Fibroblast of lung (primary cell): ENCODE data around the gene RABL2A. TPM values are rescaled to one million over a fixed set of nuclear protein-coding genes. Genes with fewer than 3 reads are reported as not detected.
"Not testable (repeated sequence)": the region's sequence is repeated elsewhere in the genome, so short reads cannot be mapped to it uniquely, and the experiment has no call there.

Source experiments
- DNase-seq, 2 donors: peaks; one replicate each; pipeline versions ENCODE4 v3.0.0 to v3.0.0-alpha.2; 2010; ENCODE audit warnings: low read depth in 2 of 2
- H2AFZ ChIP-seq: 2 replicates; pipeline ENCODE4 v1.5.1; 2012; ENCODE audit warnings: low read length, control low read depth, inconsistent platforms
- H3K27ac ChIP-seq: 2 replicates; pipeline ENCODE4 v1.5.1; 2011; ENCODE audit warnings: low read length, control low read depth; ENCODE audit not compliant: insufficient read depth
- H3K27me3 ChIP-seq: 2 replicates; pipeline ENCODE4 v1.5.1; 2011; ENCODE audit warnings: mild to moderate bottlenecking, low read length; ENCODE audit not compliant: control insufficient read depth, insufficient read depth
- H3K36me3 ChIP-seq: 2 replicates; pipeline ENCODE4 v1.5.1; 2011; ENCODE audit warnings: low read length; ENCODE audit not compliant: control insufficient read depth, insufficient read depth
- H3K4me1 ChIP-seq: 2 replicates; pipeline ENCODE4 v1.5.1; 2011; ENCODE audit warnings: low read length; ENCODE audit not compliant: control insufficient read depth, insufficient read depth; ENCODE audit errors: extremely low read depth
- H3K4me2 ChIP-seq: 2 replicates; pipeline ENCODE4 v1.5.1; 2011; ENCODE audit warnings: low read length, control low read depth; ENCODE audit not compliant: insufficient read depth; ENCODE audit errors: extremely low read depth
- H3K4me3 ChIP-seq, 4 experiments: fragments of 200-600 bp in 1 of 4; sonication (generic) in 1 of 4; replicated peaks in 1 of 4; 2 replicates each; pipeline ENCODE4 v1.5.1; 2011 to 2016; ENCODE audit warnings: low read length in 4 of 4, low read depth in 3 of 4, mild to moderate bottlenecking in 3 of 4, control low read depth in 2 of 4, inconsistent platforms in 1 of 4, mixed read lengths in 1 of 4; ENCODE audit not compliant: insufficient read depth in 1 of 4; ENCODE audit errors: control extremely low read depth in 1 of 4
- H3K79me2 ChIP-seq: 2 replicates; pipeline ENCODE4 v1.5.1; 2012; ENCODE audit warnings: mild to moderate bottlenecking, low read length, inconsistent platforms; ENCODE audit not compliant: control insufficient read depth, insufficient read depth
- H3K9ac ChIP-seq: 2 replicates; pipeline ENCODE4 v1.5.1; 2011; ENCODE audit warnings: mild to moderate bottlenecking, low read length, control low read depth; ENCODE audit not compliant: insufficient read depth
- H3K9me3 ChIP-seq: 2 replicates; pipeline ENCODE4 v1.5.1; 2012; ENCODE audit warnings: low read depth, low read length; ENCODE audit not compliant: control insufficient read depth, insufficient read depth
- H4K20me1 ChIP-seq: 2 replicates; pipeline ENCODE4 v1.5.1; 2011; ENCODE audit warnings: low read length; ENCODE audit not compliant: control insufficient read depth, insufficient read depth; ENCODE audit errors: extremely low read depth
- polyA minus RNA-seq: library from RNA; depleted of rRNA, polyadenylated mRNA; stranded (reverse); fragments of >200 nt; gene quantifications from 2 replicates; pipeline ENCODE4 v1.2.3, GENCODE V29; 2011; ENCODE audit warnings: low replicate concordance
- polyA plus RNA-seq, 2 donors: library from polyadenylated mRNA; depleted of rRNA in 1 of 2; stranded (reverse) in 1 of 2; unstranded in 1 of 2; fragments of >200 nt; gene quantifications; 2 replicates each; pipeline ENCODE4 v1.2.1, GENCODE V29; 2011 to 2012; ENCODE audit warnings: missing spikeins in 1 of 2
- total RNA-seq: library from RNA; depleted of rRNA; stranded (reverse); fragments of >200 nt; gene quantifications from 2 replicates; pipeline ENCODE4 v1.2.1, GENCODE V29; 2014

The RABL2A gene
- 6.9 and 11.7 TPM in 2 replicates for total RNA-seq
- polyA plus RNA-seq: 6.4 and 7.4 TPM in 2 replicates
- polyA plus RNA-seq (2012): 5.0 and 5.6 TPM in 2 replicates
- 13.2 and 14.9 TPM in 2 replicates for polyA minus RNA-seq

- not testable (repeated sequence) for H3K79me2 ChIP-seq, H3K9me3 ChIP-seq, H3K4me1 ChIP-seq, H3K27me3 ChIP-seq, H2AFZ ChIP-seq, H3K36me3 ChIP-seq, H4K20me1 ChIP-seq, H3K27ac ChIP-seq
- DNase-seq: peak; percentile 59 to 79
- peak within 1 kb of the TSS; percentile 23 for H3K9ac ChIP-seq
- peak within 1 kb of the TSS; percentile 44 for H3K4me2 ChIP-seq
- H3K4me3 ChIP-seq: peak within 1 kb of the TSS; percentile 35 to 75 (median 56)
Measured at GRCh38 chr2:113626616-113627330, at the start of gene RABL2A. Gene RABL2A, plus strand, starts transcription at chr2:113627266. Its CDS starts 1,341 bp downstream, at chr2:113628607.

DNA sequence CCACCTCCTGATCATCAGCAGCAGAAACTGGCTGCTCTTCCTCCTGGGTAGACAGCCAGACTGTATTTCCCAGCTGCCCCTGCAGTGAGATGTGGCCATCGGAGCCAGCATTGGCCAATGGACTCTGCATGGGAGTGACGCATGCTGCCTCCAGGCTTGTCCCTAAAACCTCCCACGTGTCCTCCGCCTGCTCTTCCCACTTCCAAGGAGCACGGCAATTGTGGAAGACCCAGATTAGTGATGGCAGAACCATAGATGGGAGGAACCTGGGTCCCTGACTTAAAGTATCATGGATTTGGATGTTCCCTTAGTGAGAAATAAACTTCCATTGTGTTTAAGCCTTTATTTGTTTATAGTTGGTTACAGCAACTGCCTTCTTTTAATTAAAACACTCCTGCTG lies 48.6 kb upstream of the RABL2A start:
- not testable (repeated sequence) for H4K20me1 ChIP-seq, H3K79me2 ChIP-seq, H3K4me3 ChIP-seq, H3K4me1 ChIP-seq, H3K9ac ChIP-seq, H3K36me3 ChIP-seq, H3K4me2 ChIP-seq, DNase-seq, H3K27me3 ChIP-seq, H3K9me3 ChIP-seq, H2AFZ ChIP-seq
- peak overlapping the region; percentile 73 for H3K27ac ChIP-seq

DNA sequence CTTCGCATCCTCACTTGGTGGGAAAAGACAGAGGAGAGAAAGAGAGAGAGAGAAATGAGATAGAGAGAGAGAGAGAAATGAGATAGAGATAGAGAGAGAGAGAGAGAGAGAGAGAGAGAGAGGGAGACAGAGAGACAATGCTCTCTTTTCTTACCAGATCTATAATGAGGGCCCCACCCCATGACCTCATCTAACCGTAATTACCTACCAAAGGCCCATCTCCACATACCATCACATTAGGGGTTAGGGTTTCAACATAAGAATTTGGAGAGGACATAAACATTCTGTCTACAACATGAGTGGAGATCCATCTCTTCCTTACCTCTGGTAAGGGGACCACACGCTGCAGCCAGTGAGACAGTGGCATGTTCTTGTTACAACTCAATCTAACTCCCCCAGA lies 44.6 kb upstream of the RABL2A start:
- not testable (repeated sequence) for DNase-seq, H3K36me3 ChIP-seq, H3K79me2 ChIP-seq, H3K4me1 ChIP-seq, H3K9me3 ChIP-seq, H3K27me3 ChIP-seq, H4K20me1 ChIP-seq, H3K4me3 ChIP-seq, H3K9ac ChIP-seq
- peak overlapping the region; percentile 2 for H3K27ac ChIP-seq
- peak overlapping the region; percentile 59 for H3K4me2 ChIP-seq
- H2AFZ ChIP-seq: peak overlapping the region; percentile 49

DNA sequence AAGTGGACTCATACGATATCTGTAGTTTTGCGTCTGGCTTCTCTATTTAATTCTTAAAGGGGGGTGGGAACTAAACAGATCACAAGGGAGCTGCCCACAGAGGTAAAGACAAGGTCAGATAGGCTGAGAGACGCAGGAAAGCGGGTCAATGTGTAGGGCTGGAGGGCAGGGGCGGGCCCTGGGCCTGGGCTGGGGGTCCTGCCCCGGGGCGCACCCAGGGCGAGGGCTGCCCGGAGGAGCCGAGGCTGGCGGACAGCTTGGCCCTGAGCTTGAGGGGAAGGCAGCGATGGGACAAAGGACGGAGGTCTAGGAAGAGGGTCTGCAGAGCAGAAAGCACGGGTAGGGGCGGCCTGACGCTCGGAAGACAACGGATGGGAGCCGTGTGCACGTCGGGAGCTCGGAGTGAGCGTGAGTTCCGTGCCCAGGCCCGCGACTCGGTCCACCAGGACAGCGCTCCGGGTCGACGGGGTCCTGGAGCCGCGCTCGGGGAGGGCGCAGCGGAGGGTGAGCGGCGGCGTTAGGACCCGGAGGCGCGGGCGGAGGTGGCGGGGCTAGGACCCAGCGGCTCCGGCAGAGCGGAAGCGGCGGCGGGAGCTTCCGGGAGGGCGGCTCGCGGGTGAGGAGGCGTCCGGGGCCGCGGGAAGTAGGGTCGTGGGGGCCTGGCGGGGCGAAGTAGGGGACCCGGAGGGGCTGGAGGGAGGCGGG lies 43.4 kb upstream of the RABL2A start:
- Histone ChIP-seq H3K27ac (peak overlapping the region; percentile 76), H3K4me3 (peak overlapping the region; percentile 39 to 62 (median 60)), H3K9ac (peak overlapping the region; percentile 68), H3K4me2 (peak overlapping the region; percentile 83), H2AFZ (peak overlapping the region; percentile 74)
- not testable (repeated sequence) for H3K27me3 ChIP-seq, H3K36me3 ChIP-seq, H3K79me2 ChIP-seq, H3K9me3 ChIP-seq, H3K4me1 ChIP-seq, H4K20me1 ChIP-seq
- DNase-seq: peak; percentile 66 to 76

DNA sequence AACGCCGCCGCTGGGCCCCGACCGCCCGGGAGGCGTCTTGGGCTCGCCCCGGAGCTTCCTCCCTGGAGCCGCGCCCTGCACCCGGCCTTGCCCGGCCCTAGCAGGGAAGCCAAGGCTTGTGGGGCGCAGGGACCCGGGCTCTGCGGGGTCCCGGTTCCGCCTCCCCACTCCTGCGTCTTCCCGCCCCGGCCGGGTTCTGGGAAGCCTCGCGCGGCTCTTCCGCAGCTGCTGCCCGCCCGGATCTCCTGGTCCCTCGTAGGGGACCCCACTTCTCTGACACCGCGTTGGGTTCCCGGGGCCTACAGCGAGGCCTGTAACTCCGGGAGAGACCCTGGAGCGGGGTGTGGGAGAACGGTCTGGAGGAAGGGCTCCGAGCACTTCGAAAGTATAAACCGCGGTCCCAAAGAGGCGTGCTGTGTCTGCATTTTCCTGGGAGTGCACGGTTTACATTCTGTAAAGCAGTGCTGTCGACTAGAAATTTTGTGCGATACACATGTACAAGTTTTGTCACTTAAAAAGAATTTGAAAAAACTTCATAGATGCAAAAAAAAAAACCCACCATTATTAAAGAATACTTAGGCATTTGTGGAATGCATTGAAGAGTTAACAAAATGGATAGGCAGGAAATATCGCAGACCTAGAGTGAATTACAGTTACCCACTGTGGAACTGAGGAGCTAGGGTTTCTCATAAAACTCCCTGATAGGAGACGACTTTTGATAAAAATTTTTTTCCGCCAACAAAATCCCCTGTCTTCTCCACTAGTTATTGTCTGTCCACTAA lies 42.6 kb upstream of the RABL2A start:
- not testable (repeated sequence) for H3K9me3 ChIP-seq, H2AFZ ChIP-seq, H4K20me1 ChIP-seq, H3K27me3 ChIP-seq, H3K36me3 ChIP-seq, H3K79me2 ChIP-seq, H3K4me1 ChIP-seq
- Histone ChIP-seq H3K4me2 (peak overlapping the region; percentile 64), H3K9ac (peak overlapping the region; percentile 63), H3K27ac (peak overlapping the region; percentile 63), H3K4me3 (peak overlapping the region; percentile 48 to 87 (median 60))
- peak in 1 of 2 donors; percentile 40 for DNase-seq
